Measurements from ENCODE around the gene TRAK1.

TRAK1 gene

GRCh38 chr3:42262525-42262924 is 171.4 kb downstream of the TRAK1 start:
- peak; percentile 10 for DNase-seq

GRCh38 chr3:42263354-42264346 is 172.5 kb downstream of the TRAK1 start:
- no peak for DNase-seq

GRCh38 chr3:42264399-42265058 is 173.4 kb downstream of the TRAK1 start:
- DNase-seq = no peak

GRCh38 chr3:42265059-42265991 is 174.2 kb downstream of the TRAK1 start:
- DNase-seq = no peak

- no peak for DNase-seq
Measured at GRCh38 chr3:42266085-42266484, 174.9 kb downstream of the TRAK1 start, which contains the start of gene CCK. TSS of gene CCK (minus strand) at chr3:42266185. CDS start at chr3:42263630, 2,555 bp downstream.

- no peak for DNase-seq
Measured at GRCh38 chr3:42267878-42268277, 176.7 kb downstream of the TRAK1 start.

- no peak for DNase-seq
Measured at GRCh38 chr3:42269647-42270046, 178.5 kb downstream of the TRAK1 start.

- no peak for DNase-seq
Measured at GRCh38 chr3:42270561-42270960, 179.4 kb downstream of the TRAK1 start.

GRCh38 chr3:42271786-42272185 is 180.6 kb downstream of the TRAK1 start:
- DNase-seq = no peak

- DNase-seq = no peak
Measured at GRCh38 chr3:42273361-42273760, 182.2 kb downstream of the TRAK1 start.

GRCh38 chr3:42274266-42274665 is 183.1 kb downstream of the TRAK1 start:
- no peak for DNase-seq

- DNase-seq = no peak
Measured at GRCh38 chr3:42275217-42275616, 184.1 kb downstream of the TRAK1 start.
